PC-9 (cell line): ENCODE data around the gene PKD2. TPM values are rescaled to one million over a fixed set of nuclear protein-coding genes. Genes with fewer than 3 reads are reported as not detected.
"Not testable (repeated sequence)": the region's sequence is repeated elsewhere in the genome, so short reads cannot be mapped to it uniquely, and the experiment has no call there.

Source experiments
- BruUV-seq: library from RNA; stranded (reverse); fragments of 400-500 nt; replicated peaks from 2 replicates; lab custom pipeline; 2021; lab: Mats Ljungman, UMichigan
- CTCF ChIA-PET: fragments of 300-600 bp; sonication (Branson Sonifier 250); formaldehyde crosslinking; loops from one replicate; lab custom pipeline; 2022; ENCODE audit warnings: antibody characterized with exemption; lab: Charles Lee
- POLR2A ChIA-PET: fragments of 300-600 bp; sonication (Branson Sonifier 250); formaldehyde crosslinking; loops from one replicate; lab custom pipeline; 2022; ENCODE audit warnings: antibody characterized with exemption; ENCODE audit not compliant: unreplicated experiment; lab: Charles Lee
- DNase-seq, 2 experiments: peaks; one replicate each; pipeline versions ENCODE4 v3.0.0 to v3.0.0-alpha.2; 2015 to 2022; ENCODE audit warnings: mixed read lengths in 1 of 2
- H2AFZ ChIP-seq: fragments of 200-600 bp; sonication (generic); 2 replicates; pipeline ENCODE4 v1.8.1; 2017; ENCODE audit warnings: antibody characterized with exemption
- H3F3A ChIP-seq: fragments of 200-600 bp; sonication (generic); 2 replicates; pipeline ENCODE4 v1.8.1; 2017; ENCODE audit warnings: antibody characterized with exemption, mild to moderate bottlenecking, low read depth; ENCODE audit not compliant: insufficient read depth
- H3K27ac ChIP-seq: fragments of 200-600 bp; sonication (generic); 2 replicates; pipeline ENCODE4 v1.6.1; 2016; ENCODE audit warnings: mixed run types
- H3K27me3 ChIP-seq: fragments of 200-600 bp; sonication (generic); 2 replicates; pipeline ENCODE4 v1.6.1; 2016; ENCODE audit warnings: low read depth, mixed run types; ENCODE audit not compliant: insufficient read depth
- H3K36me3 ChIP-seq: fragments of 200-600 bp; sonication (generic); 2 replicates; pipeline ENCODE4 v1.6.1; 2016; ENCODE audit warnings: low read depth, mixed run types
- H3K4me1 ChIP-seq: fragments of 200-600 bp; sonication (generic); replicated peaks from 2 replicates; pipeline ENCODE4 v1.6.1; 2016; ENCODE audit warnings: mixed run types; ENCODE audit not compliant: insufficient read depth
- H3K4me2 ChIP-seq: fragments of 200-600 bp; sonication (generic); 2 replicates; pipeline ENCODE4 v1.6.1; 2017; ENCODE audit warnings: mixed run types
- H3K4me3 ChIP-seq: fragments of 200-600 bp; sonication (generic); 2 replicates; pipeline ENCODE4 v1.6.1; 2016; ENCODE audit warnings: mixed run types
- H3K79me2 ChIP-seq: fragments of 200-600 bp; sonication (generic); 2 replicates; pipeline ENCODE4 v1.6.1; 2017; ENCODE audit warnings: low read depth, mixed run types
- H3K9me2 ChIP-seq: fragments of 200-600 bp; sonication (generic); 2 replicates; pipeline ENCODE4 v1.8.1; 2017; ENCODE audit warnings: mild to moderate bottlenecking; ENCODE audit not compliant: insufficient read depth
- H3K9me3 ChIP-seq: fragments of 200-600 bp; sonication (generic); 2 replicates; pipeline ENCODE4 v1.8.1; 2016; ENCODE audit warnings: low read depth; ENCODE audit not compliant: insufficient read depth
- H4K20me1 ChIP-seq: fragments of 200-600 bp; sonication (generic); 2 replicates; pipeline ENCODE4 v1.8.1; 2017; ENCODE audit not compliant: insufficient read depth
- CTCF ChIP-seq: fragments of 200-600 bp; sonication (generic); conservative IDR thresholded peaks from 2 replicates; pipeline ENCODE4 v1.6.1; 2017; ENCODE audit warnings: mixed run types, antibody characterized with exemption, mild to moderate bottlenecking, moderate library complexity
- EZH2 ChIP-seq: fragments of 200-600 bp; sonication (generic); IDR thresholded peaks from 2 replicates; pipeline ENCODE4 v1.8.0; 2017; ENCODE audit warnings: antibody characterized with exemption, low read depth
- intact Hi-C: fragments of 100-400 bp; cut with micrococcal nuclease; formaldehyde crosslinking; loops from one replicate; pipeline ENCODE4 v1.10.0; 2022; ENCODE audit not compliant: unreplicated experiment
- total RNA-seq: library from RNA; stranded (reverse); gene quantifications from 2 replicates; pipeline ENCODE4 v1.2.3, GENCODE V29; 2021

The PKD2 gene
- total RNA-seq, 1 experiment from 2014 or later, result 10.2 TPM

- no peaks in the 10 kb centered on the region for H3K9me2 ChIP-seq
- no peak for DNase-seq
- H3K36me3 ChIP-seq, result no peaks in the 10 kb centered on the region
- no peak for TF ChIP-seq EZH2
- no peak for TF ChIP-seq CTCF
- no peak overlapping the region for H3K4me3 ChIP-seq
- H3K9me3 ChIP-seq, result no peaks in the 10 kb centered on the region
- no peaks in the 10 kb centered on the region for H3F3A ChIP-seq
- H3K27me3 ChIP-seq, result no peaks in the 10 kb centered on the region
- no peak overlapping the region for H3K4me2 ChIP-seq
- H4K20me1 ChIP-seq, result no peaks in the 10 kb centered on the region
- CTCF ChIA-PET, result interaction anchor here (0.7 kb wide), 1 partner anchor 63 kb away, joined by 13 read pairs; no protein-coding TSS in a partner anchor
- BruUV-seq, result no TSS peak
- H3K4me1 ChIP-seq, result no peaks in the 10 kb centered on the region
- no peak overlapping the region for H2AFZ ChIP-seq
- no peaks in the 10 kb centered on the region for H3K79me2 ChIP-seq
- H3K27ac ChIP-seq, result no peak overlapping the region
- intact Hi-C loops, result no loop called here
- POLR2A ChIA-PET, result no interaction called here
Measured at GRCh38 chr4:88115587-88115986, 108.2 kb downstream of the PKD2 start.

GRCh38 chr4:88119943-88120342, 112.5 kb downstream of the PKD2 start:
- H3K4me3 ChIP-seq, result no peak overlapping the region; the same call in 1 of the 2 replicates
- POLR2A ChIA-PET, result no interaction called here
- no TSS peak for BruUV-seq
- TF ChIP-seq EZH2 (no peak), CTCF (no peak)
- H4K20me1 ChIP-seq, result no peaks in the 10 kb centered on the region
- no peak overlapping the region for H3K27ac ChIP-seq
- H3F3A ChIP-seq, result no peaks in the 10 kb centered on the region
- no peaks in the 10 kb centered on the region for H3K4me1 ChIP-seq
- no peak overlapping the region for H2AFZ ChIP-seq
- DNase-seq, result no peak
- H3K36me3 ChIP-seq, result 0 out of 2 replicates have a peak, but pooled peaks cover 9% of the 10 kb centered on the region
- H3K9me3 ChIP-seq, result no peaks in the 10 kb centered on the region
- intact Hi-C loops, result no loop called here
- no peaks in the 10 kb centered on the region for H3K27me3 ChIP-seq
- H3K9me2 ChIP-seq, result no peaks in the 10 kb centered on the region
- no peak overlapping the region for H3K4me2 ChIP-seq
- H3K79me2 ChIP-seq, result no peaks in the 10 kb centered on the region
- CTCF ChIA-PET, result no interaction called here

- CTCF ChIA-PET, result not testable (repeated sequence)
Measured at GRCh38 chr4:88122260-88122659, 114.8 kb downstream of the PKD2 start.

More at GRCh38 chr4:88122260-88122659, 114.8 kb downstream of the PKD2 start:
- H3K36me3 ChIP-seq, H2AFZ ChIP-seq, H3F3A ChIP-seq, H3K9me3 ChIP-seq, H3K4me2 ChIP-seq, POLR2A ChIA-PET, DNase-seq, H3K9me2 ChIP-seq, H3K4me1 ChIP-seq, H3K4me3 ChIP-seq, H3K27me3 ChIP-seq, H4K20me1 ChIP-seq, intact Hi-C loops, H3K79me2 ChIP-seq, H3K27ac ChIP-seq, BruUV-seq: not testable (repeated sequence)

Other genes starting within 250 kb of the PKD2 start
- not detected in 2 replicates for gene IBSP, start 208.1 kb upstream of the PKD2 start, total RNA-seq
- not detected in 2 replicates for gene MEPE, start 174.7 kb upstream of the PKD2 start, total RNA-seq
- 212 and 249 TPM in 2 replicates for gene SPP1, start 31.9 kb upstream of the PKD2 start, total RNA-seq
- 13.3 and 24.6 TPM in 2 replicates for gene ABCG2, start 151.0 kb downstream of the PKD2 start, total RNA-seq